HEK293 (cell line): Measurements from ENCODE around the gene OVOL1.

Experiments
- CTCF ChIA-PET: fragments of 350-600 bp; formaldehyde crosslinking; extraction: SDS; loops from one replicate; lab custom pipeline; 2021; ENCODE audit warnings: antibody characterized with exemption; lab: Yijun Ruan, JAX
- POLR2A ChIA-PET: fragments of 300-600 bp; formaldehyde crosslinking; extraction: SDS; loops from one replicate; lab custom pipeline; 2020; ENCODE audit warnings: antibody characterized with exemption, inconsistent platforms; lab: Yijun Ruan, JAX
- H3K27ac ChIP-seq: fragments of 200-500 bp; sonication (Bioruptor generic); 2 replicates; pipeline ENCODE4 v1.5.1; 2014; ENCODE audit warnings: low read depth, low read length, control low read depth, inconsistent platforms; ENCODE audit errors: extremely low read depth
- H3K36me3 ChIP-seq, 2 experiments: fragments of 200-500 bp in 1 of 2; sonication (Bioruptor generic) in 1 of 2; 1 replicate in 1 of 2; 2 replicates in 1 of 2; pipeline ENCODE4 v1.5.1; 2014 to 2017; ENCODE audit warnings: inconsistent platforms in 2 of 2, low read length in 2 of 2; ENCODE audit not compliant: control insufficient read depth in 2 of 2, insufficient read depth in 1 of 2
- H3K4me1 ChIP-seq: fragments of 200-500 bp; sonication (Bioruptor generic); 2 replicates; pipeline ENCODE4 v1.5.1; 2014; ENCODE audit warnings: mild to moderate bottlenecking, low read length, inconsistent platforms; ENCODE audit not compliant: control insufficient read depth, insufficient read depth
- H3K4me3 ChIP-seq: 2 replicates; pipeline ENCODE4 v1.5.1; 2011; ENCODE audit warnings: low read depth, mild to moderate bottlenecking, control low read depth, low read length, moderate library complexity
- H3K9me3 ChIP-seq: fragments of 200-500 bp; sonication (Bioruptor generic); 2 replicates; pipeline ENCODE4 v1.5.1; 2014; ENCODE audit warnings: low read depth, low read length, inconsistent platforms; ENCODE audit not compliant: control insufficient read depth, insufficient read depth
- OVOL3 ChIP-seq: fragments of 450-650 bp; formaldehyde crosslinking; IDR thresholded peaks from 2 replicates; pipeline ENCODE4 v1.5.1; 2016; ENCODE audit warnings: missing biosample characterization, missing genetic modification characterization
- SETDB1 ChIP-seq: IDR thresholded peaks from one replicate; pipeline ENCODE4 v1.6.1; 2017; ENCODE audit warnings: mild to moderate bottlenecking, low read length, moderate library complexity, mixed read lengths; ENCODE audit not compliant: insufficient read length
- TCF7L2 ChIP-seq: IDR thresholded peaks from 2 replicates; pipeline ENCODE4 v1.6.1; 2011; ENCODE audit warnings: low read depth, mild to moderate bottlenecking, inconsistent platforms, low read length, moderate library complexity, borderline replicate concordance
- ZBTB7A ChIP-seq: fragments of 450-650 bp; formaldehyde crosslinking; IDR thresholded peaks from 2 replicates; pipeline ENCODE4 v1.5.1; 2016; ENCODE audit warnings: low read depth, missing biosample characterization, missing genetic modification characterization
- ZBTB8A ChIP-seq: fragments of 450-650 bp; formaldehyde crosslinking; IDR thresholded peaks from 2 replicates; pipeline ENCODE4 v1.5.1; 2016; ENCODE audit warnings: missing biosample characterization, missing genetic modification characterization
- ZNF112 ChIP-seq: fragments of 450-650 bp; formaldehyde crosslinking; IDR thresholded peaks from 2 replicates; pipeline ENCODE4 v1.5.0; 2017; ENCODE audit warnings: missing biosample characterization, missing genetic modification characterization
- ZNF132 ChIP-seq: fragments of 450-650 bp; formaldehyde crosslinking; IDR thresholded peaks from 2 replicates; pipeline ENCODE4 v1.5.1; 2017; ENCODE audit warnings: missing biosample characterization, missing genetic modification characterization, borderline replicate concordance
- ZNF146 ChIP-seq: fragments of 450-650 bp; formaldehyde crosslinking; IDR thresholded peaks from 2 replicates; pipeline ENCODE4 v1.5.1; 2016; ENCODE audit warnings: missing biosample characterization, missing genetic modification characterization
- ZNF202 ChIP-seq: fragments of 450-650 bp; formaldehyde crosslinking; IDR thresholded peaks from 2 replicates; pipeline ENCODE4 v1.5.1; 2016; ENCODE audit warnings: missing biosample characterization, missing genetic modification characterization, borderline replicate concordance
- ZNF223 ChIP-seq: fragments of 450-650 bp; formaldehyde crosslinking; IDR thresholded peaks from 2 replicates; pipeline ENCODE4 v1.5.1; 2016; ENCODE audit warnings: missing biosample characterization, missing genetic modification characterization
- ZNF248 ChIP-seq: fragments of 450-650 bp; formaldehyde crosslinking; IDR thresholded peaks from 2 replicates; pipeline ENCODE4 v1.5.1; 2017; ENCODE audit warnings: missing biosample characterization, missing genetic modification characterization
- ZNF292 ChIP-seq: fragments of 450-650 bp; formaldehyde crosslinking; IDR thresholded peaks from 2 replicates; pipeline ENCODE4 v1.5.1; 2016; ENCODE audit warnings: low read depth, missing biosample characterization, missing genetic modification characterization, borderline replicate concordance
- ZNF37A ChIP-seq: fragments of 450-650 bp; IDR thresholded peaks from 2 replicates; pipeline ENCODE4 v1.5.1; 2018; ENCODE audit warnings: missing biosample characterization, missing genetic modification characterization
- ZNF416 ChIP-seq: fragments of 450-650 bp; formaldehyde crosslinking; IDR thresholded peaks from 2 replicates; pipeline ENCODE4 v1.5.1; 2016; ENCODE audit warnings: missing biosample characterization, missing genetic modification characterization
- ZNF544 ChIP-seq: fragments of 450-650 bp; formaldehyde crosslinking; IDR thresholded peaks from 2 replicates; pipeline ENCODE4 v1.5.0; 2017; ENCODE audit warnings: missing biosample characterization, missing genetic modification characterization
- ZNF626 ChIP-seq: fragments of 450-650 bp; sonication (Bioruptor Pico); formaldehyde crosslinking; IDR thresholded peaks from 2 replicates; pipeline ENCODE4 v1.5.1; 2018; ENCODE audit warnings: missing biosample characterization, missing genetic modification characterization, inconsistent platforms
- ZNF629 ChIP-seq: fragments of 450-650 bp; formaldehyde crosslinking; IDR thresholded peaks from 2 replicates; pipeline ENCODE4 v1.5.1; 2017; ENCODE audit warnings: missing biosample characterization, missing genetic modification characterization
- ZNF658 ChIP-seq: fragments of 450-650 bp; formaldehyde crosslinking; IDR thresholded peaks from 2 replicates; pipeline ENCODE4; 2016; ENCODE audit warnings: missing biosample characterization, missing genetic modification characterization
- ZNF791 ChIP-seq: fragments of 450-650 bp; formaldehyde crosslinking; IDR thresholded peaks from 2 replicates; pipeline ENCODE4 v1.5.1; 2016; ENCODE audit warnings: missing biosample characterization, missing genetic modification characterization
- ZNF837 ChIP-seq: fragments of 450-650 bp; formaldehyde crosslinking; IDR thresholded peaks from 2 replicates; pipeline ENCODE4 v1.5.1; 2016; ENCODE audit warnings: missing biosample characterization, missing genetic modification characterization
- TF ChIP-seq, protein P1 (sequence below): fragments of 450-650 bp; formaldehyde crosslinking; IDR thresholded peaks from 2 replicates; pipeline ENCODE4 v1.5.1; 2016; ENCODE audit warnings: missing biosample characterization, missing genetic modification characterization
- TF ChIP-seq, protein P2 (sequence below): fragments of 450-650 bp; formaldehyde crosslinking; IDR thresholded peaks from 2 replicates; pipeline ENCODE4 v1.5.1; 2016; ENCODE audit warnings: missing biosample characterization, missing genetic modification characterization
- TF ChIP-seq, protein P3 (sequence below): sonication (generic); formaldehyde crosslinking; IDR thresholded peaks from 2 replicates; pipeline ENCODE4 v1.8.1; 2022; ENCODE audit warnings: mild to moderate bottlenecking, moderate library complexity, missing genetic modification reagents
- TF ChIP-seq, protein P4 (sequence below): fragments of 450-650 bp; formaldehyde crosslinking; IDR thresholded peaks from 2 replicates; pipeline ENCODE4 v1.5.1; 2016; ENCODE audit warnings: missing biosample characterization, missing genetic modification characterization

Gene OVOL1

DNA sequence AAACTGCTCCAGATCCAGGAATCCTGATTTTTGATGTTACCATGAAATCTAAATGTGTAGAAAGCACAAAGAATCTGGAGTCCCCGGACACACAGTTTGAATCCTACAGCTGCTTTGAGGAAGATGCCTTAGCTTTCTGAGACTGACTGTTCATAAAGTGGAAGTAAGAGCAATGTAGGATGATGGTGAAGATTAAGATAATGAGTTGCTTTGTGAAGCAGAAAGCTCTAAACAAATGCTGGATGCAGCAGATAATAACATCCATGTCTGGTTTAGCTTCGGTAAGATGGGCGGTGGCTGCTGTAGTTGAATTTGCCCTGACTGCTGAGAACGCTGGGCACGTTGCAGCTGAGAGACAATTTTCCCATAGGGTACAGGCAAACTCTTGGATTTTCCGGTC, 20.1 kb downstream of the OVOL1 start (continued):
- TF ChIP-seq, protein P1, sequence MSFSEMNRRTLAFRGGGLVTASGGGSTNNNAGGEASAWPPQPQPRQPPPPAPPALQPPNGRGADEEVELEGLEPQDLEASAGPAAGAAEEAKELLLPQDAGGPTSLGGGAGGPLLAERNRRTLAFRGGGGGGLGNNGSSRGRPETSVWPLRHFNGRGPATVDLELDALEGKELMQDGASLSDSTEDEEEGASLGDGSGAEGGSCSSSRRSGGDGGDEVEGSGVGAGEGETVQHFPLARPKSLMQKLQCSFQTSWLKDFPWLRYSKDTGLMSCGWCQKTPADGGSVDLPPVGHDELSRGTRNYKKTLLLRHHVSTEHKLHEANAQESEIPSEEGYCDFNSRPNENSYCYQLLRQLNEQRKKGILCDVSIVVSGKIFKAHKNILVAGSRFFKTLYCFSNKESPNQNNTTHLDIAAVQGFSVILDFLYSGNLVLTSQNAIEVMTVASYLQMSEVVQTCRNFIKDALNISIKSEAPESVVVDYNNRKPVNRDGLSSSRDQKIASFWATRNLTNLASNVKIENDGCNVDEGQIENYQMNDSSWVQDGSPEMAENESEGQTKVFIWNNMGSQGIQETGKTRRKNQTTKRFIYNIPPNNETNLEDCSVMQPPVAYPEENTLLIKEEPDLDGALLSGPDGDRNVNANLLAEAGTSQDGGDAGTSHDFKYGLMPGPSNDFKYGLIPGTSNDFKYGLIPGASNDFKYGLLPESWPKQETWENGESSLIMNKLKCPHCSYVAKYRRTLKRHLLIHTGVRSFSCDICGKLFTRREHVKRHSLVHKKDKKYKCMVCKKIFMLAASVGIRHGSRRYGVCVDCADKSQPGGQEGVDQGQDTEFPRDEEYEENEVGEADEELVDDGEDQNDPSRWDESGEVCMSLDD (tag by site-specific recombination) = no peak
- TF ChIP-seq ZNF658 (tag by site-specific recombination) (no peak), ZNF544 (tag by site-specific recombination) (no peak), ZNF37A (no peak), SETDB1 (no peak), ZBTB7A (no peak), ZNF132 (tag by site-specific recombination) (no peak), ZNF791 (tag by site-specific recombination) (no peak)
- TF ChIP-seq, protein P2, sequence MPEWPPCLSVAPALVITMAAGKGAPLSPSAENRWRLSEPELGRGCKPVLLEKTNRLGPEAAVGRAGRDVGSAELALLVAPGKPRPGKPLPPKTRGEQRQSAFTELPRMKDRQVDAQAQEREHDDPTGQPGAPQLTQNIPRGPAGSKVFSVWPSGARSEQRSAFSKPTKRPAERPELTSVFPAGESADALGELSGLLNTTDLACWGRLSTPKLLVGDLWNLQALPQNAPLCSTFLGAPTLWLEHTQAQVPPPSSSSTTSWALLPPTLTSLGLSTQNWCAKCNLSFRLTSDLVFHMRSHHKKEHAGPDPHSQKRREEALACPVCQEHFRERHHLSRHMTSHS (tag by site-specific recombination) = no peak
- TF ChIP-seq, protein P3, sequence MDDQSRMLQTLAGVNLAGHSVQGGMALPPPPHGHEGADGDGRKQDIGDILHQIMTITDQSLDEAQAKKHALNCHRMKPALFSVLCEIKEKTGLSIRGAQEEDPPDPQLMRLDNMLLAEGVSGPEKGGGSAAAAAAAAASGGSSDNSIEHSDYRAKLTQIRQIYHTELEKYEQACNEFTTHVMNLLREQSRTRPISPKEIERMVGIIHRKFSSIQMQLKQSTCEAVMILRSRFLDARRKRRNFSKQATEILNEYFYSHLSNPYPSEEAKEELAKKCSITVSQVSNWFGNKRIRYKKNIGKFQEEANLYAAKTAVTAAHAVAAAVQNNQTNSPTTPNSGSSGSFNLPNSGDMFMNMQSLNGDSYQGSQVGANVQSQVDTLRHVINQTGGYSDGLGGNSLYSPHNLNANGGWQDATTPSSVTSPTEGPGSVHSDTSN (CRISPR knock-in tag) = no peak

DNA sequence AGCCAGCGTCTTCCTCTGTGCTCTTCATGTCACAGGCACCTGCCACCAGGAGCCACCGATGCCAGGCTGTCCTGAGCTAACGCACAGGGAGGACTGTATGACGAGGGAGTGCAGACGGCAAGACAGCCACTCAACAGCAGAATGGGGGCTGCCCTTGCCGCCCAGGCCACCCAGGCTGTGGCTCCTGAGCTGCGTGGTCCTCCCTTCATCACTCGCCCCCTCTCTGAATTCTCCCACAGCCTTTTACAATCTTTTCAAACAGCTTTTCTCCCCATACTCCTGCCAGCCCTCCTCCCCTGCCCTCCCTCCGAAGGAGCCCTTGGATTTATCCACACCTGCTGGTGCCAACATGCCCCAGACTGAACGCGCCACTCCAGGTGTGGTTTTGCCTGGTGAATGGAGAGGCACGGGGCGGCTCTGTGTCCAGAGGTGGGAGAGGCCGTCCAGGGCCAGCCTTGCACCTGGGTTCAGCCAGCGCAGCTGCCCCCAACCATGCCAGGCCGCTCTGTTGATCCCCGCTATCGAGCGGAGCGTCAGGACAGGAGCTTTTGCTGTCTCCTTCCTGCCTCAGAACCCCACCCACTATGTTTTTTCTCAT, 22.0 kb downstream of the OVOL1 start:
- TF ChIP-seq ZNF837 (tag by site-specific recombination) = no peak
- no peak for TF ChIP-seq ZNF292 (tag by site-specific recombination)
- no peak for TF ChIP-seq ZNF112 (tag by site-specific recombination)
- no peak for TF ChIP-seq ZNF416 (tag by site-specific recombination)
- no peak for TF ChIP-seq ZNF146 (tag by site-specific recombination)
- no peak for TF ChIP-seq TCF7L2
- TF ChIP-seq, protein P4, sequence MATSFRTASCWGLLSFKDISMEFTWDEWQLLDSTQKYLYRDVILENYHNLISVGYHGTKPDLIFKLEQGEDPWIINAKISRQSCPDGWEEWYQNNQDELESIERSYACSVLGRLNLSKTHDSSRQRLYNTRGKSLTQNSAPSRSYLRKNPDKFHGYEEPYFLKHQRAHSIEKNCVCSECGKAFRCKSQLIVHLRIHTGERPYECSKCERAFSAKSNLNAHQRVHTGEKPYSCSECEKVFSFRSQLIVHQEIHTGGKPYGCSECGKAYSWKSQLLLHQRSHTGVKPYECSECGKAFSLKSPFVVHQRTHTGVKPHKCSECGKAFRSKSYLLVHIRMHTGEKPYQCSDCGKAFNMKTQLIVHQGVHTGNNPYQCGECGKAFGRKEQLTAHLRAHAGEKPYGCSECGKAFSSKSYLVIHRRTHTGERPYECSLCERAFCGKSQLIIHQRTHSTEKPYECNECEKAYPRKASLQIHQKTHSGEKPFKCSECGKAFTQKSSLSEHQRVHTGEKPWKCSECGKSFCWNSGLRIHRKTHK (tag by site-specific recombination) = no peak
- TF ChIP-seq ZNF202 (tag by site-specific recombination) = no peak
- no peak for TF ChIP-seq ZNF626
- TF ChIP-seq ZNF223 (tag by site-specific recombination) = no peak
- TF ChIP-seq ZBTB8A (tag by site-specific recombination) = no peak
- TF ChIP-seq ZNF248 (tag by site-specific recombination) = no peak
- no peak for TF ChIP-seq OVOL3 (tag by site-specific recombination)
- TF ChIP-seq ZNF629 = no peak
- Histone ChIP-seq H3K4me3 (no peak overlapping the region), H3K9me3 (no peaks in the 10 kb centered on the region), H3K4me1 (no peaks in the 10 kb centered on the region), H3K36me3 (no peaks in the 10 kb centered on the region), H3K27ac (no peak overlapping the region)
- CTCF ChIA-PET = interaction anchor here (3.5 kb wide), 1 partner anchor 9 kb away, joined by 30 read pairs; no protein-coding TSS in a partner anchor
- POLR2A ChIA-PET = interaction anchor here (1.5 kb wide), 1 partner anchor 9 kb away, joined by 5 read pairs; no protein-coding TSS in a partner anchor
